ENCODE measurements around the gene SYCE1. TPM values are rescaled to one million over a fixed set of nuclear protein-coding genes. Genes with fewer than 3 reads are reported as not detected.
"Not testable (repeated sequence)": the region's sequence is repeated elsewhere in the genome, so short reads cannot be mapped to it uniquely, and the experiment has no call there.

SYCE1 gene
- total RNA-seq, 1 experiment from 2014 or later = not detected

DNA sequence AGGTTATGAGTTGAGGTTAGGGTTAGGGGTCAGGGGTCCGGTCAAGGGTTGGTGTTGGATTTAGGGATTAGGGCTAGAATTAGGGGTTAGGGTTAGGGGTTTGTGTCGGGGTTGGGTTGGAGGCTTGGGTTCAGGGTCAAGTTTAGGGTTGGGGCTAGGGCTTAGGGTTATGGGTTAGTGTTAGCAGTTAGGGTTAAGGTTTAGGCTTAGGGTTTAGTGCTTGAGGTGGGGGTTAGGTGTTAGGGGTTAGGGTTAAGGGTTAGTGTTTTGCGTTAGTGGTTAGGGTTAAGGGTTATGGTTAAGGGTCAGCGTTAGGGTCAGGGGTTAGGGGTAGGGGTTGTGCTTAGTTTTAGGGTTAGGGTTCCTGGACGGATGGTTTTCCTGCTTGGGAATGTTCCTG is 1.7 kb upstream of the SYCE1 start:
- no peak for DNase-seq (ENCODE audit: low read depth)

DNA sequence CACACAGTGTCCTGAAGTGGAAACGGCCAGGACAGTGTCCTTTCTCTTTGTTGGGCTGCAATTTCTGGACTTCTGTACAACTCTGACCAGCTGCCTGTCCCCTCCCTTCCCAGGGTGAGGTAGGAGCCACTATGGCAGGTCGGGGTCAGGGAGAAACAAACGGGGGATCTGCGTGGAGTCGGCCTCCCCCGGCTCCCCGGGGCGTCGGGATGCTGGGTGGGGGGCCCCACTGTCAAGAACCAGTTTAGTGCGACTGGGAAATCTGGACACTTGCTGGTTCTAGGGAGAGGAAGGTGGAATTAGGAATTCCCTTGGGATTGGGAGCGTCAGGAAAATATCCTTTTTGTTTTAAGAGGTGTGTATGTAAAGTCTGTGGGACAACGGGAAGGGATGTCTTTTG is 567 bp downstream of the SYCE1 start:
- DNase-seq (ENCODE audit: low read depth) = no peak
- in situ Hi-C loops (cut with HindIII; ENCODE audit: low pct_unique_long_range_greater_than_20kb, low sequenced_read_pairs) = no loop called here

More for the DNA sequence above, 1.7 kb upstream of the SYCE1 start:
- in situ Hi-C loops (cut with HindIII; ENCODE audit: low pct_unique_long_range_greater_than_20kb, low sequenced_read_pairs) = no loop called here

DNA sequence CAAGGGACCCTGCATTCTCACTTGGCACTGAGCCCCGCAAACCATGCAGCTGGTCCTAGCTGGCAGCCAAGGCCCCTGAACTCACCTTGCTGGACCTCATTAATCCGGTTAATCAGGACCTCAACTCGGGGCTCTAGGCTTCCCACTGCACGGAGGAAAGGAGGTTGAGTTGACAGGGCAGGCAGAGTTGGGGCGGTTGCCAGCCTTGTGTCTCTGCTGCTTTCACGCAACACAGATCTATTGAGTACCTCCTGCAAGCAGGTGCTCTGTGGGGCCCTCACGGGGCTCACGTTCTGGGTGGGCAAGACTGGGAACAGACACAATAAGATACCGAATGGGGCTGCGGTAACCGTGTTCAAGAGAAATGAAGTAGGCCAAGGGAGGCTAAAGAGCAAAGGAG is 6.2 kb downstream of the SYCE1 start:
- in situ Hi-C loops (cut with HindIII; ENCODE audit: low pct_unique_long_range_greater_than_20kb, low sequenced_read_pairs) = no loop called here
- DNase-seq (ENCODE audit: low read depth) = no peak

DNA sequence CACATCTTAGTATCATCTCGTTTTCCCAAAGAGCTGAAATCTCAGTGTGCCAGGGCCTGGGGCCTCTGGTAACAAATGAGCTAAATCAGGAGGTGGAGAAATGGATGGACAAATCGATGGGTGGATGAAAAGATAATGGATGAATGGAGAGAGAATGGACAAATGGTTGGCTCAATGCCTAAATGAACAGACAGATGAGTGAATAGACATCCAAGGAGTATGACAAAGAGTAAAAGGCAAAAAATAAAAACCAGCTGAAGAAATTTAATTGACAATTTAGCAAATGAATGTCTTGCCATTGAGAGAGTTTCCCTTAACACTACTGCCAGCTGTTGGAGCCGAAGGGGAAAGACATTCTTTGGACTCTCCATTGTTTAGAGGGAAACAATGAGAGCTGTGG is 8.0 kb downstream of the SYCE1 start:
- no peak for DNase-seq (ENCODE audit: low read depth)

DNA sequence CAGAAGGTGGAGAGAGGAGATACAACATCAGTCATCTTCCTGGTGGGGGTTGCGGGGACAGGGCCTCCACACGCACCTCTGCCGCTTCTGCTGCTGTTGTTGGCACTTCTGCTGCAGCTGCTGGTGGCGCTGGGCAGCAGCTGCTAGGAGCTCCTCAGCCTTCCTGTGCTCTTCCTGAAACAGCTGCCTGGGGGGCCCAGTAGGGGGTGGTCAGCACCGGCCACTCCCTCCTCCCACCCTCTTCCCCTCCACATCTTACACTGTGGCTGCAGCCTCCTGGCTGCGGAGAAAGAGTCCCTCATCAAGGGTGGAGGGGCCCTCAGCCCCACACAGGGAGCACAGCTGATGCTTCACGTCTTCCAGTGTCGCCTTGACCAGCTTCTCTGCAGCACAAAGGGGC is 9.9 kb downstream of the SYCE1 start:
- DNase-seq (ENCODE audit: low read depth) = no peak
- in situ Hi-C loops (cut with HindIII; ENCODE audit: low pct_unique_long_range_greater_than_20kb, low sequenced_read_pairs) = no loop called here

More for the DNA sequence above, 8.0 kb downstream of the SYCE1 start:
- in situ Hi-C loops (cut with HindIII; ENCODE audit: low pct_unique_long_range_greater_than_20kb, low sequenced_read_pairs) = no loop called here

DNA sequence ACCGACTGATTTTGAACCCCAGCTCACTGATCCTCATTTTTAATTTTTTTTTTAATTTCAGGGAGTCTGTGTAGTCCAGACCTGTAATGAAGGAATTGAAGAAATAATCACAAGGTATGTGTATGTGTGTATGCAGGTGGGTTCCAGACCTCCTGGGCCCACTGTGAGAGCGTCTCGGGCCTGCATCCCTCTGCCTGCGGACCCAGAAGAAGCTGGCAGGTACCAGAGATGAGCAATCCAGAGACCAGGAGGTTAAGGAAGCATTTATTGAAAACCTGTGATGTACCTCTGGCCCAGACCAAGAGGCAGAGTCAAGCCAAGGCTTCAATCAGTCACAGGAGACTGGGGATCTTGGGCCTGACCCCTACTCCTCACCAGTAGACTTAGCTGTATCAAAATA is 10.8 kb downstream of the SYCE1 start:
- no peak for DNase-seq (ENCODE audit: low read depth)
- in situ Hi-C loops (cut with HindIII; ENCODE audit: low pct_unique_long_range_greater_than_20kb, low sequenced_read_pairs) = no loop called here

DNA sequence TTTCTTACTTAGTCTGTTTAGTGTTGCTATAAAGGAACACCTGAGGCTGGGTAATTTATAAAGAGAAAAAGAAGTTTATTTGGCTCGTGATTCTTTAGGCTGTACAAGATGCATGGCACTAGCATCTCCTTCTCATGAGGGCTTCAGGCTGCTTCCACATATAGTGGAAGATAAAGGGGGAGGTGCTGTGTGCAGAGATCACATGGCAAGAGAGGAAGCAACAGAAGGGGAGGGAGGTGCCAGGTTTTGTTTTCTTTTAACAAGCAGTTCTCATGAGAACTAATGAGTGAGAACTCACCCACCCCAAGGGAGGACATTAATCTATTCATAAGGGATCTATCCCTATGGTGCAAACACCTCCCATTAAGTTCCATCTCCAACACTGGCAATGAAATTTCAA is 20.9 kb downstream of the SYCE1 start:
- DNase-seq (ENCODE audit: low read depth) = no peak
- in situ Hi-C loops (cut with HindIII; ENCODE audit: low pct_unique_long_range_greater_than_20kb, low sequenced_read_pairs) = no loop called here

DNA sequence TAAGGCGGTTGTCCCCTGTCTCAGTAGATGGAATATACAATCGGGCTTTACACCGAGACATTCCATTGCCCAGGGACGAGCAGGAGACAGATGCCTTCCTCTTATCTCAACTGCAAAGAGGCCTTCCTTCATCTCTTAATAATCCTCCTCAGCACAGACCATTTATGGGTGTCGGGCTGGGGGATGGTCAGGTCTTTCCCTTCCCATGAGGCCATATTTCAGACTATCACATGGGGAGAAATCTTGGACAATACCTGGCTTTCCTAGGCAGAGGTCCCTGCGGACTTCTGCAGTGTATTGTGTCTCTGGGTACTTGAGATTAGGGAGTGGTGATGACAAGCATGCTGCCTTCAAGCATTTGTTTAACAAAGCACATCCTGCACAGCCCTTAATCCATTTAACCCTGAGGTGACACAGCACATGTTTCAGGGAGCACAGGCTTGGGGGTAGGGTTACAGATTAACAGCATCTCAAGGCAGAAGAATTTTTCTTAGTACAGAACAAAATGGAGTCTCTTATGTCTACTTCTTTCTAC is 23.9 kb downstream of the SYCE1 start:
- DNase-seq (ENCODE audit: low read depth); in situ Hi-C loops (cut with HindIII; ENCODE audit: low pct_unique_long_range_greater_than_20kb, low sequenced_read_pairs): not testable (repeated sequence)

DNA sequence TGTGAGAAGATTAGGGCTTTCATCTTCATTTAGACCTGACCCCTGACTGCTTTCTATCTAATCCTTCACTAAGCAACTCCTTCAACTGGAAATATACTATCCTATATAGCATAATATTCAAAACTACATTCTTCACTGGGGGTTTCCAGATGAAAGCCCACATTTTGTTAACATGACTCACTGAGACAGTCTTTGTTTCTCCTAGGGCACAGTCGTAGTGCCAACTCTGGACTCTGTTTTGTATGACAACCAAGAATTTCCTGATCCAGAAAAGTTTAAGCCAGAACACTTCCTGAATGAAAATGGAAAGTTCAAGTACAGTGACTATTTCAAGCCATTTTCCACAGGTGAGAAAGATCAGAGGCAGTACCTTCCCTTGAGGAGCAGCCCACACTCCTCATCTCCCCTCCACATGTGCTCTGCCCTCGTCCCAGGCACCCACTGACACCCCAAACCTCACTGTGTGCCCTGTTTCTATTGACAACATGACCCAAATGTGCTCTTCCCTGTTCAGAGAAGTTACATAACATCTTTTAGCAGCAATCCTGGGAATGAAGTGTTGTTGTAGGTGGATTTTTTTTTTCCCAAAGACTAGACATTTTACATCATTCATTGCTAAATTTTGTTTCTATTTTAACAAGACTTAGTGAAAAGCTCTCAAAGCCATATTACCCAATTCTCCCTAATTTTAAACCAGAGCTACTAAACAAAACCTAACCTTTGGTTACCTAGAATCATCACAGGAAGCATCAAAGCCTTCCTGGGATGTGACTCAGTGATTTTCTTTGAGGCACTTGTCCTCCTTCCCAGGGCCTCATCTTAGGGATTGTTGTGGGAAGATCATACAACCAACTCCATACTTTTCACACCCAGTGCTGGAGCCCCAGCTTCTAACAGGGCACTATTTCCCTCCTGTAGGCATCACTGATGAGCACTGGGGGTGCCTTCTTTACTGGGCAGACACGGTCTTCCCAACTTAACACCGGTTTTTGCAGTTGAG is 27.5 kb downstream of the SYCE1 start:
- in situ Hi-C loops (cut with HindIII; ENCODE audit: low pct_unique_long_range_greater_than_20kb, low sequenced_read_pairs) = no loop called here
- no peak for DNase-seq (ENCODE audit: low read depth)

DNA sequence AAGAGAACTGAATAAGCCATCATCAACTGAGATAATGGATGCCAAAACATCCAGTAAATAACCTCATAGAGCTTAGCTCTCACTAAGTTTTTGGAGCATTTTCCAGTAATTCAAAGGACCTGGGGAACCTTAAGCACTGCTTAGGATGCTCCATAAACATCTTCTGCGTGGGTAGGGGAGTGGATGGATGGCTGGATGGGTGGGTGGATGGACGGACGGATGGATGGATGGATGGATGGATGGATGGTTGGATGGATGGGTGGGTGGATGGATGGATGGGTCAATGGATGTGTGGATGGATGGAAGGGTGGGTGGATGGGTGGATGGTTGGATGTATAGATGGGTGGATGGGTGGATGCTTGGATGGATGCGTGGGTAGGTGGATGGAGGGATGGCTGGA is 29.2 kb downstream of the SYCE1 start:
- no peak for DNase-seq (ENCODE audit: low read depth)

DNA sequence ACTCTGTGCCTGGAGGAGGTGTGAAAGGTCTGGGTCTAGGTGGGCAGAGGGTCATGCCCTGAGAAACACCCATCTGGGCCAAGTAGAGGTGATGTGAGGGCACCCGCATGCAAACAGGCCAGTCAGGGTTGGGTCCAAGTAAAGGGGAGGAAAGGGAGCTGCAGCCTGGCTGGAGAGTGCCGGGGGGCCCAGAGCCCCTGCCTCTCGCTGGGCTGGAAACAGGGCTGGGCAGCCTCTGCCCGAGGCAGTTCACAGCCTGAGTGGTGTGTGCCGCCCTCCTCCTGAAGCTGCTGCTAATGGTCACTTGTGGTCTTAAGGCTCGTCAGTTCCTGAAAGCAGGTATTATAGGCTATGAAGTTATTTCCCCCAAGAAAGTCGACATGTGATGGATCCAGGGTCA is 31.0 kb downstream of the SYCE1 start:
- in situ Hi-C loops (cut with HindIII; ENCODE audit: low pct_unique_long_range_greater_than_20kb, low sequenced_read_pairs) = no loop called here
- DNase-seq (ENCODE audit: low read depth) = no peak

More for the DNA sequence above, 29.2 kb downstream of the SYCE1 start:
- in situ Hi-C loops (cut with HindIII; ENCODE audit: low pct_unique_long_range_greater_than_20kb, low sequenced_read_pairs) = no loop called here

DNA sequence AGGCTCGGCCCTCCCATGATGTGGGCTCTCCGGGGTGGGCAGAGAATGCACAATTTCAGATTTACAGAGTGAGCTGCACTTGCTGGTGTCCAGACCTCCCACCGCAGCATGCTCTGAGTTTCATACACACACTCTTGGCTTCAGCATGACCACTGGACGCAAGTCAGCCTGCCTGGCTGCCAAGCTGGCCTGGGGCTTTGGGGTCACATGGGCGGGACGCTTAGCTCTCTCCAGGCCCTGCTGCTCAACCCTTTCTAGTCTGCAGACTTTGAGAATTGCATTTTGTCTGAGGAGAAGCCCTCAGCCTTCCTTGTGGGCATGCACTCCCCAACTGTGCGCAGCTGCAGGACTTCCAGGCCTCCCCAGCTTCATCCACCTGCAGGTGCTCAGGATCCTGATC is 32.5 kb downstream of the SYCE1 start:
- no peak for DNase-seq (ENCODE audit: low read depth)
- in situ Hi-C loops (cut with HindIII; ENCODE audit: low pct_unique_long_range_greater_than_20kb, low sequenced_read_pairs) = no loop called here

DNA sequence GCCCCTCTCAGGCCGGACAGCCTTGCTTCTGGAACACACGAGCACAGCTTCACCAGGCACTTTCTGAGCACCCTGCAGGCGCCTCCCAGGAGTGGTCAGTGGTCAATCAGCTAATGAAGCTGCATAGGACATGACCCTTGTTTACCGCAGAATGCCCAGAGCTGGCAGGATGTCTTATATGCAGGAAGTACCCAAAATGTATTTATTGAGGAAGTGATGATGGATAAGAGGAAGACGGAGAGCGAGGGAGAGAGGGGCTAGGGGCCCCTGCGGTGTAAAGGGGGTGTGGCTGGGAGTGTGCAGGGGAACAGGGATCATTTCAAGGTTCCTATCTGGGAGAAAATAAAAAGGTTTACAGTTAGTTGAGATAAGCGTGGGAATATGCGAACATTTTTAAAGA is 34.9 kb downstream of the SYCE1 start:
- in situ Hi-C loops (cut with HindIII; ENCODE audit: low pct_unique_long_range_greater_than_20kb, low sequenced_read_pairs) = no loop called here
- no peak for DNase-seq (ENCODE audit: low read depth)

DNA sequence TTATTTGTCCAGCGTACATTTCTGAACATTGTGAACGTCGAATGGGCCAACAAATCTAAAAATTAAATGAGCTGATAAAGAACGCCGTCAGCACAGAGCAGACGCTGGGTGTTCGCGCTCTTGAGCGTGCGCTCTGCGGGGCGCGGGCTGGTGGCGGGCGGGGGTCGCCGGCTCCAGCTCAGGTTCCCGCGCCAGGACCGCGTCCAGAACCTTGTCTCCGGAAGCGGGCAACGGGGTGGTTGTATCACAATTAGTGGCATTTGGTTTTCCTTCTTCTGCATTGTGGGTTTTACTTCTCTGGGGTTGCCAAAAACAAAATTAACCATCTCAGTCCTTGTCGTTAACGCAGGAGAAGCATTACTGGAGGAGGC is 35.8 kb downstream of the SYCE1 start:
- in situ Hi-C loops (cut with HindIII; ENCODE audit: low pct_unique_long_range_greater_than_20kb, low sequenced_read_pairs) = no loop called here
- DNase-seq (ENCODE audit: low read depth) = no peak

DNA sequence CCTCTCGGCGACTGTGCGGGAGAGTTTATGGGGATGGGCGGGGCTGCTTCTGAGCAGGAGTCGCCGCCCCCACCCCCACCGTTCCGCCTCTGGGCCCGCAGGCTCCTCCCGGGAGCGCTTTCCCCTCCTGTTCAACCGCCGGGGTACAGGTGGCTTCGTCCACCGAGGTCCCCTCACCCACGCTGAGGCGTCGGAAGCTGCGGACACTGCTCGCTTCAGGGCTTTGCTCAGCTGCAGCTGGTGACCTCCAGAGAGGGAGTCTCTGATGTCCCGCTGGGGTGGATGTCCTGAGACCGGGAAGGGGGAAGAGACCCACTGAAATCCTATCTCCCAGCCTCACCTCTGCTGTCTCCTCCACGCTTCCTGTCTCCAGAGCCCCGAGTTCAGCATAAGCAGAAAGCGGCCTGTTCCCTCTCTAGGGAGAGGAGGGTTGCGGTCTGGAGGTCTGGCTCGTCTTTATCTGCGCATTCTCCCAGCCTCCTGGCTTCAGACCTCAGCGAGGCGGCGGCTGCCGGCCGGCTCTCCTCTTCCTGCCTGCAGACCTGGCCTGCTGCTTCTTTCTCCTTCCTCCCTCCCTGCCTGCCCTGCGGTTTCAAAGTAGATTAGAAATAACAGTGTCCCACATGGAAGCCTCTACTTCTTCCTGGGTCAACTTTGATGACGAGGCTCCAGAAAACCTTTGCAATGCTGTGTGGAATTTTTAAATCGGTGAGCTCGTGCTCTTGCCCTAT is 36.4 kb downstream of the SYCE1 start:
- in situ Hi-C loops (cut with HindIII; ENCODE audit: low pct_unique_long_range_greater_than_20kb, low sequenced_read_pairs) = no loop called here
- DNase-seq (ENCODE audit: low read depth) = no peak

DNA sequence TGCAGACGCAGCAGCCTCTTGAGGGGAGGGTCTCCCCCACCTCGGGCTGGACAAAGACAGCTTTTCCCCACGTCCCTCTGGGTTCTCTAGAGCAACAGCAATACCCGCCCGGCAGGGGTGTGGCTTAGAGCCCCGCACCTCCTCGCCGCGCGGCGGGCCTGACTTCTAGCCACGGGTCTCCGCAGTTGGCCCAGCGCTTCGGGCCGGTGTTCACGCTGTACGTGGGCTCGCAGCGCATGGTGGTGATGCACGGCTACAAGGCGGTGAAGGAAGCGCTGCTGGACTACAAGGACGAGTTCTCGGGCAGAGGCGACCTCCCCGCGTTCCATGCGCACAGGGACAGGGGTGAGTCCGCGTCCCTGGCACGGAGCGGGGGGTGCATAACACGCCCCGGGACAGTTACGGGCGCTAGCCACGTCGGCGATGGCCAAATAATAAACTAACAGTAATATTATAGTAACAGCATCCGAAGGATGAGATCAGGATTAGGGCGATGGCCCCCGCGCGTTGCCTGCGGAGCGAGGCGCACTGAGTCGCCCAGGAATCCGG is 37.0 kb downstream of the SYCE1 start:
- in situ Hi-C loops (cut with HindIII; ENCODE audit: low pct_unique_long_range_greater_than_20kb, low sequenced_read_pairs) = no loop called here
- no peak for DNase-seq (ENCODE audit: low read depth)

DNA sequence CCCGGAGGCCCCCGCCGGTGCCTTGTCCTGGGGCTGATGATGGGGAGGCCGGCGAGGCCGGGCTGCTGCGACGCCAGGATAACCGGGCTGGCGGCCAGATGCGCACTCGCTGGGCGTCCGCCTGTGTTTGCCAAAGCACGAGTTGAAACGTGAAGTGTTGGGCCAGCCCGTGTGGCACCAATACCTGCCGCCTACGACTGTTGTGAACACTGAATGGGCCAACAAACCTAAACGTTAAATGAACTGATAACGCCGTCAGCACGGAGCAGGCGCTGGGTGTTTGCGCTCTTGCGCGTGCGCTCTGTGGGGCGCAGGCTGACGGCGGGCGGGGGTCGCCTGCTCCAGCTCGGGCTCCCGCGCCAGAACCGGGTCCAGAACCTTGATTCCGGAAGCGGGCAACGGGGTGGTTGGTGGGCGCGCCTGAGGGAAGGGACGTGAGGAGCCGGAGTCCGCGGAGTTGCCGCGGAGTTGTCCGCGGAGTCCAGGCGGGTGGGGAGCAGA is 37.6 kb downstream of the SYCE1 start:
- in situ Hi-C loops (cut with HindIII; ENCODE audit: low pct_unique_long_range_greater_than_20kb, low sequenced_read_pairs) = no loop called here
- no peak for DNase-seq (ENCODE audit: low read depth)

DNA sequence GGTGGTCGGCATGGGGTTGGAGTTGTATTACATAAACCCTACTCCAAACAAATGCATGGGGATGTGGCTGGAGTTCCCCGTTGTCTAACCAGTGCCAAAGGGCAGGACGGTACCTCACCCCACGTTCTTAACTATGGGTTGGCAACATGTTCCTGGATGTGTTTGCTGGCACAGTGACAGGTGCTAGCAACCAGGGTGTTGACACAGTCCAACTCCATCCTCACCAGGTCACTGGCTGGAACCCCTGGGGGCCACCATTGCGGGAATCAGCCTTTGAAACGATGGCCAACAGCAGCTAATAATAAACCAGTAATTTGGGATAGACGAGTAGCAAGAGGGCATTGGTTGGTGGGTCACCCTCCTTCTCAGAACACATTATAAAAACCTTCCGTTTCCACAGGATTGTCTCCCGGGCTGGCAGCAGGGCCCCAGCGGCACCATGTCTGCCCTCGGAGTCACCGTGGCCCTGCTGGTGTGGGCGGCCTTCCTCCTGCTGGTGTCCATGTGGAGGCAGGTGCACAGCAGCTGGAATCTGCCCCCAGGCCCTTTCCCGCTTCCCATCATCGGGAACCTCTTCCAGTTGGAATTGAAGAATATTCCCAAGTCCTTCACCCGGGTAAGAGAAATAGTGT is 38.3 kb downstream of the SYCE1 start, which contains the start of gene CYP2E1:
Gene CYP2E1 (plus strand): TSS at position 407 of the 632 bp plus-strand sequence. CDS start 33 bp downstream, at position 440.
- no peak for DNase-seq (ENCODE audit: low read depth)
- in situ Hi-C loops (cut with HindIII; ENCODE audit: low pct_unique_long_range_greater_than_20kb, low sequenced_read_pairs) = no loop called here

Measured in Caki2 (cell line).